Hematopoietic multipotent progenitor cell (in vitro differentiated cells): ENCODE data around the gene CNTN4. TPM values are rescaled to one million over a fixed set of nuclear protein-coding genes. Genes with fewer than 3 reads are reported as not detected.
A peak's percentile ranks its signal among the peaks of the same experiment; 100 is the strongest.

Source experiments
- DNase-seq, 3 donors: peaks; one replicate each; pipeline ENCODE4 v3.0.0-alpha.2; 2011 to 2015; ENCODE audit warnings: low read depth in 2 of 3, low spot score in 2 of 3
- total RNA-seq: library from RNA; depleted of rRNA; stranded (reverse); fragments of >200 nt; gene quantifications from one replicate; pipeline ENCODE4 v1.2.3, GENCODE V29; 2012

CNTN4 gene
- total RNA-seq, 1 donor, result 0.27 TPM

DNA sequence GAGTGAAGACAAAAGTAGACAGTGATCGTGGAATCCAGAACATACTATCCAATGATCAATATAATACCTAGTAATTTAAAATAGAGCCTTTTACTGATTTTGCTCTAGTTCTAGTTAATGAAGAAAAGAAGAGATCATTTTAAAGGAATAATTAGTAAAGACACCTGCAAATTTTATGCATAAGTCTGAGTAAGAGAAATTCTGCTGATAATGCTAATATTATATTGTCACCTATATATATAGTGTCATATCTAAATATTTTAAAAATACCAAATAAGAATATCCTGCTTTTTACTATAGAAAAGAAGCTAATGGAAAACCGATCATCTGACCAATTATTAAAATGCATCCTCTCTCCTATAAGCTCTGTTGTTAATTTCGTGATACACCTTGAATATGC, 152.1 kb downstream of the CNTN4 start:
- no peak for DNase-seq

DNA sequence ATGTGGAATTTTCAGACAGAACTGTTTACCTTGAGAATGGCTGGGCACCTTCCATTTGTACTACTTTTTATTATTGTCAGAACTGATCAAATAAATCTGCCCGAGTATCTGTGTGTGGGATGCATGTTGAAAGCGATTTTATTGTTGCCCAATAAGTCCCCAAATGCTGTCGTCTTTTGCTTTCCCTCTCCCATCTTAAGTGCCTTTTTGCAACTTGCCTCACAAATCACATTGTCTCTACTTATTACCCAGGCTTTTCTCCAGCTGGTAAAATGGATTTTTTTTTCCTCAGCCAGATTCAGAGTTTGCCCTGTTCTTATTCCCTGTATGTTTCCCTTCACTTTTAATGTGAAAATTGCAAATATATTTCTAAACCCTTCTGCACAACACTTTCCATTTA, 163.1 kb downstream of the CNTN4 start:
- no peak for DNase-seq

DNA sequence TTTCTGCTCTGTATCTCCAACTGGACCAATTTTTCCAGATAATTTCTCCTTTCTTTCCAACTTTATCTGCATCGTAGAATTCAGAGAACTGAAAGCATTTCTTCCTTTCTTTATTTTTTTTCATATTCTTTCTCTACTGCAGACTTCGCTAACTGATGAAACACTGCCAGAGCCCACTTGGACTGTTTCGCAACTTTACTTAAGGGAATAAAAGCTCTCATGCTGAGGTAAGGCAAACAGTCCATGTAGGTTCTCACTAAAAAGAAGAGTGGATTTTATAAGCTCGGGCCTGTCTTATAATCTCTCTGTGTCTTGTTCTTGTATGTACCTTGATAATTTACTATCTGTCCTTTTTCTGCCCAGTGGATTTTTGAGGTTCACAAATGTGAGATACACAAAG, 163.5 kb downstream of the CNTN4 start:
- no peak for DNase-seq

DNA sequence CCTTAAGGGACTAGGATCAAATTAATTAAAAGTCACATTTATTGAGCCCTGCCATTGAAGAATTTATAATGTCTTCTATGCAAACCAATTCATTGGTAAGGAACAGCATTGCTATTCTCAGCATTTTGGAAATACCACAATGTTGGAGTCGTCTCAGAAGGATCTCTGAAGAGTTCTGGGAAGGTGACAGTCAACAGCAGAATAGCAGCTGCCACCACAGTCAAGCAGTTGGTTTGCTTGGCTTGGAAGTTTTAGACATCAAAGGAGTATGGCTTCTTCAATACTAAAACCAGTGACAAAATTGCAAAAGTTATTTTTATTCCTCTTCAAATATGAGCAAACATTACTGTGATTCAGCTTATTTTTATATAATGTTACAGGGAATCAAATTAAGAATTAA, 167.9 kb downstream of the CNTN4 start:
- no peak for DNase-seq

DNA sequence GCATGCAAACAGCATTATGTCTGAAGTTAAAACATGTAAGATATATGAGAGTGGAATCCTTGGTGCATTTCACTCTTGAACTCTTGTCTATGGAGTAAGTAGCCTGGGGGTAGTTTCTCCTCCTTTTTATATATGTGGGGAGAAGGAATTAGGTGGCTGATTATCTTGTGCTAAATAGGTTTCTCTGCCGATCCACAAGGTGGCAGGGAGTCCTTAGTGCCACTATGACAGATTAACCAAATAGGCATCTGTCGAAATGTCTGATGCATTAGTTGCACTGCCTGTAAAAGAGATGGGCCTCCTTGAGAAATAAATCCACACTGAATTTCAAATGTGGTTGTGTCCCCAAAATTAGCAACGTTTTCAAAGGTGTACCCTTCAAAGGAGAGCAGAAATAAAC, 170.1 kb downstream of the CNTN4 start:
- DNase-seq, result no peak

DNA sequence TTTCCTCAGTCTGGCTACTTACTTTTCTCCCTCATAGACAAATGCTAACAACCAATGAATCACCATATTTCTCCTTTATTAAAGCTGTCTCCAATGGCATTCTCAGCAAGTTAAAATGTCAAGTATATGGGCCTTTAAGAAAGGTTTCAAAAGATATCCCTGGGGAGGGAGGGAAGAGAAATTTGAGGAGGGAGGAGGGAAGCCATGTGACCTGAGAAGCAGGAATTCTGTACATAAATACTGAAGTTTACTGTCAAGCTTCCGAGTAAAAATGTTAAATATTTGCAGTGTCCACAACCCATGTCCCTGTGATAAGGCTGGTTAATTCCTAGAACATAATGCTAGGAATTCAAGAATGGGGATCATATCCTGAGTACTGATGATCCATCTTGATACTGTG, 175.9 kb downstream of the CNTN4 start:
- no peak for DNase-seq

DNA sequence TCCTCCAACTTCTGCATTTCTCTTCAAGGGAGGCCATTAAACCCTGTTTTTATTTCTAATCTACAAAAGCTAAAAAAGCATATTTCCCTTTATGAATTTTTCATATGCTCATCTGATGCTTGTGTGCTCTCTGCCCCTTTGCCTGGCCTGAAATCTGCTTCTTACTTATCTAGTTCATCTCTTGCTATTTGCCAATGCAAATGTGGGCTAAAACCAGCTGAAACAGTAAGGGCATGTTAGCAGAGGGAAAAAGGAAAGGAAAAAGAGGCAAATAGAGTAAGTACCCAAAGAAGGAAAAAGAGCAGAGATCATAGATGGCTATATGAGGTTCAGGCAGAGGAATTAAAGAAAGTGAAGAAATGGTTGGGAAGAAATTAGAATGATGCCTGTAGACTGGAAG, 185.2 kb downstream of the CNTN4 start:
- DNase-seq, result no peak

DNA sequence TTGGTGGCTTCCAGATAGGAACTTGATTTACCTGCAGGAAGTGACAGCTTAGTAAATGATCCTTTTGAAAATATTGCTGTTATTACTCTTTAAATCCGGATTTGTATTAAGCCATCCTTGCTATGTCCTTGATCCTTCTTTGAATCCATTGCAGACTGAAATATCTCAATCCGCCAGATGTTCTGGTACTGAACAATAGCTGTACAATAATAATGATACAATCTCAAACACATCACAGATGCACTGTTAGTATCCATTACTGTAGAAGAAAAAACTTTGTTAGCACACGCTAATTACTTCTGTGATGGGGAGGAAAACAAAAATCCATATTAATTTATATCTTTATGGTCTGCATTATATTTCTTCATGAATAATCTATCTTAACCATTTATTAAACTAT, 202.3 kb downstream of the CNTN4 start:
- no peak for DNase-seq

DNA sequence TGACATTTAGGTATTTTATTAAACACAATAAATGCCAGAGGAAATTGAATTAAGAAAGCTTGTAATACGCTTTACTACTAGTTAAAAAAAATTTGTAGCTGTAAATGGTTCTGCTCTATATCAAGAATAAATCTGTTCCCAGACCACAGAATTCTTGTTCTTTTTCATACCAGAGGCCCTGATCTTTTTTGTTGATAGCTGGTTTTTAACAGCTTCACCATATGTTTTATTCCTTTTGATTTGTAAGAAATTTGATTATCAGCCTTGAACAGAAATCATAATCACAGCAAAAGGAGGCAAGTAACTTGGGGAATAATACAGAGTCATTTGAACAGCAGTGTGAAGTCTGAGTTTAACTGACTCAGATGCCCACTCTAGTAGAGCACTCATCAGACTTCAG, 202.7 kb downstream of the CNTN4 start:
- DNase-seq, result no peak

DNA sequence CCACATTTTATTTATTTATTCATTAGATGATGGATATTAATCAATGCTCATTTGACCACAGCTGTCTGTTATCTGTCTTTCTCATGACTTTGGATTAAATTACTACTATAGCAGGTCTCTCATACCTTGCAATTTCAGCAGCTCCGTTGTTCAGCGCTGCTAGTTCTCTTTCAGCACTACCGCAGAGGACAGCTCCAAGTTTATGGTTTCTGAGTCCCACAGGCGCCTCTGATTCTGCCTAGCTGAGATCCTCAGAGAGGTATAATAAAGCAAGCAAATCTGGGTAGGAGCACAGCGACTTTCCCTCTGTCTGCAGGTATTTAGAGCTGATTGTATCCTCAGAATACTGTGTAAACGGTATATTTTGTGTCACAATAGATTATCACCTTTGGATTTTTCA, 204.9 kb downstream of the CNTN4 start:
- peak in 1 of 3 donors; percentile 15 for DNase-seq

DNA sequence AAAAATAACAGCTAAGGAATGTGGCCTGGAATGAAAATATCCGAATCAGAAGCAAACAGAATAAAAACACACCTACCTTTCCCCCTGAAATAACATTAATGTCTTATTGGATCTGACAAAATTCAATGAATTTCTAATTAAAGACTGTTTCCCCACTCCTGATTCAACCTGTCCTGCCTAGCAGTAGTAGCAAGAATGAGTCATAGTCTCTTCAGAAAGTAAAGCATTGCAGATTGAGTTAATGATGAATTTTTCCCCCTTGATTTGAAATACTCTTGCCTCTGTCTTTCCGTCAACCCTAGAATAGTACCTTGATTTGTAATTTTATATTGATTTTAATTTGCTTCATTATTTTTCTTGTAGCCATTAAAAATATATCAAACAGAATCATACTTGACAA, 212.4 kb downstream of the CNTN4 start:
- no peak for DNase-seq

DNA sequence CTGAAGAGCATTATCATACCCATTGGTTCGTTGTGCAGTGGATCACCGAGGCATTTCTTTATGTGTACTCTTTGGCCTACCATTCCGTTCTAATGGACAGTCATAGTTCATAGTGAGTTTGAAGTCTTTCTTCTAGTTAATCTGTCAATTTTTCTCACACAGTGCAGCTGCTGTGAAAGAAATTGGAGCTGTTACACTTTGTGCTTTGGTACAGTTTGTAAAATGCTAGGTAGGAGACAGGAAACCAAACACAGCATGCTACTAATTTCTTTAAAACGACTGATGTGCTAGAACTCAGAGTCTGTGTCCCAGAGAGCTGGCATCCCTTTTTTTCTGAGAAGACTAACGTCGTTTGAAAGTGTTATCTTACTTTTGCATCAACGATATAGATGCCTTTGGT, 218.9 kb downstream of the CNTN4 start:
- no peak for DNase-seq

DNA sequence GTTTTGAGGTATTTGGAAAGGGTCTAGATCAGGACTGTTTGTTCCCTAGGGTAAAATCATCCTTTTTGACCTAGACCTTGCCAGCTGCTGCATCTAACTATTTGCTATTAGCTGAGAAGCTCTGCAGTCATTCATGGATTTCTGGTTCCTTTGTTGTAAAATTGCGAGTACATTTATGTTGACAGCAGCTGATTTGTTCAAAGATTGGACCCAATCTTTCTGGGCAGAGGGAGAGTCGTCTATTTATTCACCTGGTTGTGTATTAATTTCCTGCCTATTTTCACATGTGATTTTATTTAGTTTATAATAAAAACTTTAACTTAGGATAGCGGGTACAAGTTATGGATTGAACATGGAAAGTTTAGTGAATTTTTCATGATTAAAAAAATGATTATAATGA, 236.3 kb downstream of the CNTN4 start:
- DNase-seq, result no peak

DNA sequence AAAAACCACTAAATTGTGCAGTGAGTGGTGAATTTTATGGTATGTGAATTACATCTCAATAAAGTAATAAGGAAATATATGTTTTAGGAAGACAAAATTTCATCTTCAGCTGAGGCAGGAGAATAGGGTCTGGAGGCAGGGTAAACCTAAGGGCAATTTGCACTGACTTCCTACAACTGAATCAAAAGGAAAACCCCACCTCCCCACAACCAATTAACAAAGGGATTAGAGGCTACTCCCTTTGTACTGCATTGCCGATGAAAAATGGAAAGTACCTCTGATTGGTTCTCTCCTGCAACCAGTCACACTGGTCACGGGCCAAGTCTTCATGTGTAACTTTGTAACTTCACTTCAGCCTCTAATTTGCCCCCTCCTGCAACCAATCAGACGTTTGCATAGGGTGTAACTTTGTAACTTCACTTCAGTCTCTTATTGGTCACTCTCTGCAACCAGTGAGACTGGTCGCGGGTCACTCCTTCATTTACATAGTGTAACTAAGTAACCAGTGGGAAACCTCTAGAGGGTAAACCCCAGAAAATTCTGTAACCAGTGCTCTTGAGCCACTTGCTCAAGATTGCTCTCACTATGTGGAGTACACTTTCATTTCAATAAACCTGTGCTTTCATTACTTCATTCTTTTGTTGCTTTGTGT, 244.5 kb downstream of the CNTN4 start:
- no peak for DNase-seq

DNA sequence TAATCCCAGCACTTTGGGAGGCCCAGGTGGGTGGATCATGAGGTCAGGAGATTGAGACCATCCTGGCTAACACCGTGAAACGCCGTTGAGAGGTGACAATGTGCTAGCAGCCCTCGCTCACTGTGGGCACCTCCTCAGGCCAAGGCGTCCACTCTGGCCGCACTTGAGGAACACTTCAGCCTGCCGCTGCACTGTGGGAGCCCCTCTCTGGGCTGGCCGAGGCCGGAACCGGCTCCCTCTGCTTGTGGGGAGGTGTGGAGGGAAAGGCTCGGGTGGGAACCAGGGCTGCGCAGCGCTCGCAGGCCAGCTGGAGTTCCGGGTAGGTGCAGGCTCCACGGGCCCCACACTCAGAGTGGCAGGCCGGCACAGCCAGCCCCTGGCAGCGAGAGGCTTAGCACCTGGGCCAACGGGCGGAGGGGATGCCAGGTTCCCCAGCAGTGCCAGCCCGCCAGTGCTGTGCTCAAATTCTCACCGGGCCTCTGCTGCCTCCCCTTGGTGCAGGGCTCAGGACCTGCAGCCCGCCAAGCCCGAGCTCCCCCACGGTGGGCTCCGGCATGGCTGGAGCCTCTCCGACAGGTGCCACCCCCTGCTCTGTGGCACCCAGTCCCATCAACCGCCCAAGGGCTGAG, 253.6 kb downstream of the CNTN4 start:
- no peak for DNase-seq

DNA sequence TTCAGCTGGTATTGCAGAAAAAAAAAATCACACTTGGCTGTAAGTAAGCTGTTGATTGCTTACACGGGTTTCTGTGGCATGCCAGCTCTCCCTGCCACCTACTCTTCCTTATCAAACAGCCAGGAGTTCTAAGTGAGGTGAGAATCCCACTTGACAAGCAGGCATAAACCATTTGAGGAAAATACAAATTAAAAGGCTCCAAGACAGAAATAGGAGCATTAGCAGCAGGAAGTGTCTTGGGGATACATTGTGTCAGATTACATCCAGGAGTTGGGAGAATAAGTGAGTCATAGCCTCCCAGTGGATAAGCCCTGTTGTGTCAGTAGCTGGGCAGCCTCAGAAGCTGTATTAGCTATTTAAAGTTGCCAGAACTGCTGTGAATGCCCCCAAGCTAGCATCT, 256.0 kb downstream of the CNTN4 start:
- no peak for DNase-seq

DNA sequence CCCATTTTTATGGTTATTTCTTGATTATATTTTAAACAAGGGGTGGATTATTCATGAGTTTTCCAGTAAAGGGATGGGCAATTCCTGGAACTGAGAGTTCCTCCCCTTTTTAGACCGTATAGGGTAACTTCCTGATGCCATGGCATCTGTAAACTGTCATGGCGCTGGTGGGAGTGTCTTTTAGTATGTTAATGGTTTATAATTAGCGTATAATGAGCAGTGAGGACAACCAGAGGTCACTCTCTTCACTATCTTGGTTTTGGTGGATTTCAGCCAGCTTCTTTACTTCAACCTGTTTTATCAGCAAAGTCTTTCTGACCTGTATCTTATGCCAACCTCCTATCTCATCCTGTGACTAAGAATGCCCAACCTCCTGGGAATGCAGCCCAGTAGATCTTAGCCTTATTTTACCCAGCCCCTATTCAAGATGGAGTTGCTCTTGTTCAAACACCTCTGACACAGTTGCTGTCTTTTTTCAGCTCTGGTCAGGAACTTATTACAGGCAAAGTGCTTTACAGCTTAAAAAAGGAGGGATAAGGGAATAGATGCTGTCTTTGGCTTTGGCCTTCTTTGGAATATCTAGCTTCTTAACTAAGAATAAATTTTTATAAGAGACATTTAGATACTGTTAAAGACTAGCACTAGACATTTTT, 257.8 kb downstream of the CNTN4 start:
- no peak for DNase-seq

DNA sequence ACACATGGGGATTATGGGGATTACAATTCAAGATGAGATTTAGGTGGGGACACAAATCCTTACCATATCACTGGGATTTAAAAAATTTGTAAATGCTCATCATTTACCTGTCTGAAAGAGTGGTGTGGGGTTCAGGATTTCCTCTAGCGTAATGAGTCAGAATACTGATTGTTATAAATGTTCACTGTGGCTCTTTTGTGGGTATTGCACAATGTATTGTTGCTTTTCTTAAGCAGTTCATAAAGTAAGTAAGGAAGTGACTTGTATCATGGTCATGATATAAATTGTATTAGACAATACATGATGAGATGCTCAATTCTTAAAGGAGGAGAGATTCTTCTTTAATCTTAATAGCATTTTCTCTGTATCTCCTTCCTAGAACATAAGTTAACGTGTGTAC, 262.1 kb downstream of the CNTN4 start:
- no peak for DNase-seq

DNA sequence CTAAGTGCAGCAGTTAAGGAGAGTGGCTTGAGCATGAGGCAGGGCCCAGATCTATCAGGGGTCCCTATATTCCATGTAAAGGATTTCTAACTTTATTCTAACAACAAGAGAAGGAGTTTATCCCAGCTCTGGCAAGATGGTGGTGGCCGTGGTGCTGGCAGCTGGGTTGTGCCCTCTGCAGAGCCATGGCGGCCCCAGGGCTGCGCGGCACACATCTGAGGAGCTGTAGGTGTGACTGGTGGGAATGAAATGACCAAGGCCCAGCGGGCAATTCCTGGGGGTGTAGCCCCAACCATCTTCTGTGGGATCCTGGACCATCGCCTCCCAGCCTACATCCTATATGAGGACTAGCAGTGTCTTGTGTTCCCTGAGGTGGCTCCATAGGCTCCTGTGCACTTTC, 263.5 kb downstream of the CNTN4 start:
- DNase-seq, result no peak

DNA sequence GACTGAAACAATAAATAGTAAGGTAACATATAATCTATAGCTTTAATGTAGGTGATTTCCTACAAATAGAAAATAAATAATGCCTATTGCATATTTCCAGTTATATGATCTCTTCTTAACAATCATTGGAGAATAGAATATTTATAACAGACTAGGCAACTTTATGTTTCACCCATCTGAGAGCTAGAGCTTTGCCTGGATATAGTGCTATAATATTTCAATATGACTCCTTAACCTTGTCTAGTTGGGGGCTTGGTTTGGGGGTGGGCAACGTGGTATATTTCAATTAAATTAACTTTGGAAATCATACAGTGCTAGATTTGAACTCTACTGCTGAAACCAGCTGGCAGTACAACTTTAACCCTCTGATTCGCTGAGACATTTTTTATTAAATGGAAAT, 265.2 kb downstream of the CNTN4 start:
- no peak for DNase-seq

DNA sequence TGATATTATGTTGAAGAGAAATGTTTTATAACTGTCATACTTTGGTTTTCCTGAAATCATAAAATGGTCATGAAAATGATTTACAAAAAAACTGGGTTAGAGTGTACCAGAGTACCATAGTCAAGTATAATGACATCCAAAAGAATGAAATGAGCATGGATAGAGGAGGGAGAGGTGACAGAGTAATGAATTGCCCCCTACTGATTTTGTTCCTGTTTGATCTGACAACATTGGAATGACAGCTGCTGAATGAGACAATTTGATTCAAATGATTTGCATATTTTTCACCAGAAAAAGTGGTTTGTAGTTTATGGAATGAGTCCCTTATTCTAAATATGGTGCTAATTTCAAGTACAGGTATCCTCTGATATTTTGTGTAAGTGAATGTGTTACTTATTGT, 271.7 kb downstream of the CNTN4 start:
- DNase-seq, result no peak

DNA sequence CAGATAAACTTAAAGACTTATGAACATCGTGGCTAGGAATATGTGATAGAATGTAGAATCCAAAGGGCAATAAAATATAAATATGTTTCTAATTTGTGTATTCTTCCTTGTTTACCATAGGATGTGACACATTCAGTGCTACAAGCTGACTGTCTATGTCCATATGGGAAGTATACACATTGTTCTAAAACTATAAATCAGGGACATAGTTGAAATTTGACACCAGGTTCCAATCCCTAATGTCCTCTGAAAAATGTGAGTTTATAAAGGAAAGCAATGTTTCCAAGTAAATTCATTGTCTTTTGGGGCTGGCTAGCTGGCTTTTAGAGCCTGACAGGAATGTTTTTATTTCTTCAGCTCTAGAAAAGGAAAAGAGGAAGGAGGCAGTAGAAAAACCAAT, 273.6 kb downstream of the CNTN4 start:
- no peak for DNase-seq
